NCI-H1417 (cell line): ENCODE measurements around the gene LONRF2.

Source experiments
- DNase-seq, 3 experiments: peaks; one replicate each; lab custom pipeline; 2025; lab: John Stamatoyannopoulos, UW

The LONRF2 gene

DNA sequence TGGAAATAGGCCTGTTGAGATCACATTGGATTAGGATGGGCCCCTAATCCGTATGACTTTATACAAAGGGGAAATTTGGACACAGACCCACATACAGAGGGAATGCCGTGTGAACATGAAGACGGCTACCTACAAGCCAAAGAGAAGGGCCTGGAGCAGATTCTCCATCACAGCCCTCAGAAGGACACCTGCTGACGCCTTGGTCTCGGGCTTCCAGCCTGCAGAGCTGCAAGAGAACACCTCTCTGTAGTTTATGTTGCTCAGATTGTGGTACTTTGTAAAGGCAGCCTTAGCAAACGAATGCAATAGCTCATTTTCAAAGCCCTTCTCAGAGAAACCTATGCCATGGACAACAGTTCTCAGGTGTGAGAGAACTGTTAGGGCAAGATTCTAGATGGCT is 86.1 kb downstream of the LONRF2 start:
- DNase-seq, result no peak

DNA sequence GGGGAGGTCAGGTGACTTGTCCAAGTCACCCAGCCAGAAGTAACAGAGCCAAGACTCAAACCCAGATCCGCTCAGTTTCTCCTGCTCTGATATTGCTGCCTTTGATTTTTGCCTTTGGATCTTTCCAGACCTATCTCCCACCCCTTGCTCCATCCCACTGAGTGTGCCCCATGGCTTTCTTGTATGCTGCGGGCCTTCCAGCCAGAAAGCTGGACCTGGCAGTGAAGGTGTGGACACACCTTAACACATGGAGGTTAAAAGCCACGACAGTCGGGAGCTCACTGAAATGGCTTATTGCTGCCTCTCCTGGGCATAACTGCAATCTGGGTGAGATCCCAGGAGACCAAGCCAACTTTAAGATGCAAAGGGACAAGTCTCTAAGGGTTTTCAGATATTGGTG is 86.7 kb downstream of the LONRF2 start:
- no peak for DNase-seq

DNA sequence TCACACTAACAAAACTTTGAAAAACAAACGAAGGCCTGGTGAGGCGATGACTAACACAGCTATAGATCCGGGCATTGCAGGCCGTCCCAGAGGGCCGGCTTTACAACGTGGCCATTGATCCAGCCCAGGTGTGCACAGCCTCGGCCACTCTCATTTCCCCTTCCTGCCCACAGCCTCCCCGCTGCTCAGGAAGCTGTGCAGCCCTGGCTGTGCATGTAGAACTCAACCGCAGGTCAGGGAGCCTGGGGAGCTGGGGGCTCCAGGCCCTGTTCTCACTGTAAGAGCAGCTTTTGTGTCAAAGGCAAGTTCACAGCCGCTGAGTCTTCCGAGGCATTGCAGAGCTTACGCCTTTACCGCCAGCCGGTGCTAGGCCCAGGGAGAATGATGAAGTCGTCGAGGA is 87.2 kb downstream of the LONRF2 start:
- DNase-seq, result no peak

DNA sequence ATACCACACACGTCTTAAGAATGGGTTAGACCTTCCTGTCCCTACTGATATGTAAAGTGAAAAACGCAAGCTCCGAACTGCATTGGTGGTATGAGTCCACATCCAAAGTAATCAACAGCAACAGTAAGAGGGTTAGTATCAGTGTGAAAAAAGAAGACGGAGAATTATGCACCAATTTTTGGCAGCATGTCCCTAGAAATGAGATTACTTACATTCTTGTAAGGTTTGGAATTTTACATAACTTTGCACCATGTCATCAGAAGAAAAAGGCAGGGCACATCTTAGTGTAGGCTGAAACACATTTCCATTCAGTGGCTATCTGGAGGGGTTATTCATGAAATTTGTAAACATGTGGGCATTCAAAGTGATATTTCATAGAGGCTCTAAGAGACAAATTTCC is 88.2 kb downstream of the LONRF2 start:
- no peak for DNase-seq

DNA sequence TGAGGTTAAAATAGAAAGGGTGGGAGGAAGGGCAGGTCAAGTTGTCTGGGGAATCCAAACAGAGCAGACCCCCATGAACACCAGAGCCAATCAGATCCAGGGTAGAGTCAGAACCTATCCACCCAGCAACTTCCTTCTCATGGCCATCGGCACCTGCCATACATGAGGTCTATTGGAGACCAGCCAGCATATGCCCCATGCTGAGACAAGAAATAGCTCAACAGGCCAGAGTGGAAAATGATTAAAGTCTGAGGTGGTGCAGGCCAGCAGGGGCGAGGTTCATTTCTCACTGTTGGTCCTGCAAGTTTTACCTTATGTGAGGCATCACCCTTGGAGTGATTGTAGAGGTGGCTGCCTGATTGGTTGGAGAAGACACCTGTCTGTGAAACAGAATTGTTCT is 89.2 kb downstream of the LONRF2 start:
- peak in 1 of 3 experiments; percentile 7 for DNase-seq

DNA sequence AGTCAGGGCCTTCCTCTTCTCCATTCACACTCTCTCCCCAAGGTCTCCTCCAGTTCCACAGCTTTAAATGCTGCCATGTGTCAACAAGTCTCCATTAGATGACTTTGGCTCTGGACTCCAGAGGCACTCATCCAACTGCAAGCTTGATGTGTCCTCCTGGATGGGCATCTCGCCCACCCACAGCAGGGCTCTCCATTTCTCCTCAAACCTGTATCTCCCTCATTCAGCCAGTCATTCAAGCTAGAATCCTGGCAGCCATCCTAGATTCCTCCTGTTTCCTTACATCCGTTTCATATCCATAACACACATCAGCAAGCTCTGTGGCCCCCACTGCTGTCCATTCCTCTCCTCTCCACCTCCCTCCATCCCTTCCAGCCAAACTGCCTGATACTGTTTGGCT is 91.5 kb downstream of the LONRF2 start:
- DNase-seq, result no peak

DNA sequence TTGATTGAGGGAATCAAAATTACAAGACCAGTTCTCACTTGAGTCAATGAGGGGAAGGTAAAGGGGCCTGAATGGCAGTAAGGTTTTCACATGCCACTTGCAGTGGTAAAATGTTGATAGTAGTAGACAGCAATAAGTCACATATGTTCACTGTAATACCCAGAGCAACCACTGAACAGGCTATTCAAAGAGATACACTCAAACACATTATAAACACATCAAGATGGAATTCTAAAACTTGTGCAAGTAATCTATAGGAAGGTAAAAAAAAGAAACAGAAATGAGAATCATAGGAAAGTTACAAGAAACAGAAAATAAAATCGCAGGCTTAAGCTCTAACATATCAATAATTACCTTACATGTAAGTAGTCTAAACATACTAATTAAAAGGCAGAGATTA is 93.3 kb downstream of the LONRF2 start:
- DNase-seq, result no peak

DNA sequence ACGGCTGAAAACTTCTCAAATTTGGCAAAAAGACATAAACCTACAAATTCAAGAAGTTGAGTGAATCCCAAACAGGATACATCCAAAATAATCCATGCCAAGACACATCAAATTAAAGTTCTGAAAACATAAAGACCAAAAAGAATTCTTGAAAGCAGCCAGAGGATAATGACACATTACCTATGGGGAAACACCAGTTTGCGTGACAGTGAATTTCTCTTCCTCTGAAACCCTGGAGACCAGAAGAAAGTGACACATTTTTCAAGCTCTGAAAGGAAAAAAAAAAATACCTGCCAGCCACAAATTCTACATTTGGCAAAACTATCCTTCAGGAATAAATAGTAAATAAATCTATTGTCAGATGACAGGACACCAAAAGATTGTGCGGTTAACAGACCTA is 93.9 kb downstream of the LONRF2 start:
- DNase-seq, result no peak

DNA sequence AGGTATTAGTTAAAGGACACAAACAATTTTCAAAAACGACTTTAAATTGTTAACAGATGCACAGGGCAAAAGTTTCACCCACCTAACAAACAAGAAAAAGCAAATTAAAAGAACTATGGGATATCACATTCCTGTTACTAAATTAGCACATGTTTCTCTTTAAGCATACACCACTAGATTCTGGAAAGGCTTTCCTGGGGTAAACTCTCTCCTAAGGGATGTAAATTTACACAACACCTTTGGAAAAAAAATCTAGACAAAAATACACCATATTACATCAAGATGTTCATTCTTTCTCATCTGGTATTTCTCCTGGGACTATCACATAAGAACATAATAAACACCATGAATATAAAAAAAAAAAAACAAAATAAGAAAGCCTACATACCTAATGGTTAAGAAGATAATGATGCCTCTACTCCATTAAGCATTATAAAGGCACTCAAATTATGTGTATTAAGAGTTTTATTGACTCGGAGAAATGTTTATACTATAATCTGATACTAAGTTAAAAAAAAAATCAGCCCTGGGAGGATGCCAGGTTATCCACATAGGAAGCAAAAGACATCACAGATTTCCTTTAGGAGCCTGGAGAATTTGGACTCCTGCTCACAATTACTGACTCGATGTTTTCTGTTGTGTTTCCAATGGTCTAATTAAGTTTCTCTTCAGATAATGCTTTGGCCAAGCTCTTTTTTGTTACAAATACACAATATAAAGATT is 97.2 kb downstream of the LONRF2 start:
- no peak for DNase-seq

DNA sequence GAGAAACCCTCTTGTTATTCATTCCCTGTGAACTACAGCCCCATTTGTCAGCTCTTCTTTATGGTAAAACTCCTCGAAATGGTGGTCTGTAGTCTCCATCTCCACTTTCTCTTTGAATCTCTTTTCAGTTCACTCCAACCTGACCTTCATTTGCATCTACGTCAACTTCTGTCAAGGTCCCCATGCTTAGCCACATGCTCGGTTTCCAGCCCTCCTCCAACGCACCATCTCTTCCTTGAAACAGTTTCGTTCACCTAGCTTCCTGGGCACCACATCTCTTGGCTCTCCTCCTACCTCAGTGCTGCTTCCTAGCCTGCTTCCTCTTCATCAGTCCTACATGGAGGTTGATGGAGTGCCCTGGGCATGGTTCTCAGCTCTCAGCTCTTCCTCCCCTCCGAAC is 98.8 kb downstream of the LONRF2 start:
- no peak for DNase-seq
